Measurements from ENCODE around the gene NAALADL2. TPM values are rescaled to one million over a fixed set of nuclear protein-coding genes. Genes with fewer than 3 reads are reported as not detected.

NAALADL2 gene
- polyA plus RNA-seq, 1 donor from 2014 or later, result 1.6 TPM

GRCh38 chr3:175620093-175620492, 761.0 kb downstream of the NAALADL2 start:
- no peaks in the 10 kb centered on the region for H3K36me3 ChIP-seq (ENCODE audit: insufficient read depth, low read length)
- no peak overlapping the region for H3K4me2 ChIP-seq (ENCODE audit: low read length)
- H4K20me1 ChIP-seq (ENCODE audit: insufficient read depth), result no peaks in the 10 kb centered on the region
- no peaks in the 10 kb centered on the region for H3F3A ChIP-seq (ENCODE audit: insufficient read depth, low read length, poor library complexity, severe bottlenecking)
- H3K4me3 ChIP-seq (ENCODE audit: low read length), result no peak overlapping the region
- no peak overlapping the region for H3K9ac ChIP-seq (ENCODE audit: low read length)
- TF ChIP-seq CTCF (IDR thresholded peaks at IDR 0.05; ENCODE audit: poor library complexity, severe bottlenecking) (no peak), MXI1 (conservative IDR thresholded peaks at IDR 0.05; ENCODE audit: poor library complexity, severe bottlenecking) (no peak), RAD21 (conservative IDR thresholded peaks at IDR 0.05) (no peak), EZH2 (IDR thresholded peaks at IDR 0.05; ENCODE audit: borderline replicate concordance, insufficient read depth, low read length, poor library complexity, severe bottlenecking) (no peak), SMC3 (conservative IDR thresholded peaks at IDR 0.05; ENCODE audit: poor library complexity) (no peak)
- H3K27ac ChIP-seq (ENCODE audit: low read length), result no peak overlapping the region
- no peaks in the 10 kb centered on the region for H3K27me3 ChIP-seq (ENCODE audit: insufficient read depth, low read depth, low read length)
- H3K9me2 ChIP-seq (ENCODE audit: insufficient read depth, low read length), result no peaks in the 10 kb centered on the region
- peaks cover 3% of the 10 kb centered on the region for H3K9me3 ChIP-seq (ENCODE audit: low read length)
- H2AFZ ChIP-seq (ENCODE audit: low read depth, low read length), result no peak overlapping the region
- no peaks in the 10 kb centered on the region for H3K79me2 ChIP-seq (replicated peaks; ENCODE audit: insufficient read depth, low read length)

- no peak overlapping the region for H3K4me2 ChIP-seq (ENCODE audit: low read length)
- TF ChIP-seq CTCF (IDR thresholded peaks at IDR 0.05; ENCODE audit: poor library complexity, severe bottlenecking) (no peak), MXI1 (conservative IDR thresholded peaks at IDR 0.05; ENCODE audit: poor library complexity, severe bottlenecking) (no peak), EP300 (conservative IDR thresholded peaks at IDR 0.05; ENCODE audit: poor library complexity, severe bottlenecking) (no peak), SMC3 (conservative IDR thresholded peaks at IDR 0.05; ENCODE audit: poor library complexity) (no peak), POLR2AphosphoS5 (IDR thresholded peaks at IDR 0.05) (no peak), RAD21 (conservative IDR thresholded peaks at IDR 0.05) (no peak), EZH2 (IDR thresholded peaks at IDR 0.05; ENCODE audit: borderline replicate concordance, insufficient read depth, low read length, poor library complexity, severe bottlenecking) (no peak), TAF1 (IDR thresholded peaks at IDR 0.05; ENCODE audit: low read depth) (no peak)
- TF ChIP-seq, protein P1, sequence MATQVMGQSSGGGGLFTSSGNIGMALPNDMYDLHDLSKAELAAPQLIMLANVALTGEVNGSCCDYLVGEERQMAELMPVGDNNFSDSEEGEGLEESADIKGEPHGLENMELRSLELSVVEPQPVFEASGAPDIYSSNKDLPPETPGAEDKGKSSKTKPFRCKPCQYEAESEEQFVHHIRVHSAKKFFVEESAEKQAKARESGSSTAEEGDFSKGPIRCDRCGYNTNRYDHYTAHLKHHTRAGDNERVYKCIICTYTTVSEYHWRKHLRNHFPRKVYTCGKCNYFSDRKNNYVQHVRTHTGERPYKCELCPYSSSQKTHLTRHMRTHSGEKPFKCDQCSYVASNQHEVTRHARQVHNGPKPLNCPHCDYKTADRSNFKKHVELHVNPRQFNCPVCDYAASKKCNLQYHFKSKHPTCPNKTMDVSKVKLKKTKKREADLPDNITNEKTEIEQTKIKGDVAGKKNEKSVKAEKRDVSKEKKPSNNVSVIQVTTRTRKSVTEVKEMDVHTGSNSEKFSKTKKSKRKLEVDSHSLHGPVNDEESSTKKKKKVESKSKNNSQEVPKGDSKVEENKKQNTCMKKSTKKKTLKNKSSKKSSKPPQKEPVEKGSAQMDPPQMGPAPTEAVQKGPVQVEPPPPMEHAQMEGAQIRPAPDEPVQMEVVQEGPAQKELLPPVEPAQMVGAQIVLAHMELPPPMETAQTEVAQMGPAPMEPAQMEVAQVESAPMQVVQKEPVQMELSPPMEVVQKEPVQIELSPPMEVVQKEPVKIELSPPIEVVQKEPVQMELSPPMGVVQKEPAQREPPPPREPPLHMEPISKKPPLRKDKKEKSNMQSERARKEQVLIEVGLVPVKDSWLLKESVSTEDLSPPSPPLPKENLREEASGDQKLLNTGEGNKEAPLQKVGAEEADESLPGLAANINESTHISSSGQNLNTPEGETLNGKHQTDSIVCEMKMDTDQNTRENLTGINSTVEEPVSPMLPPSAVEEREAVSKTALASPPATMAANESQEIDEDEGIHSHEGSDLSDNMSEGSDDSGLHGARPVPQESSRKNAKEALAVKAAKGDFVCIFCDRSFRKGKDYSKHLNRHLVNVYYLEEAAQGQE (IDR thresholded peaks at IDR 0.05; ENCODE audit: borderline replicate concordance), result no peak
- H3K9me2 ChIP-seq (ENCODE audit: insufficient read depth, low read length), result no peaks in the 10 kb centered on the region
- H3K9me3 ChIP-seq (ENCODE audit: low read length), result peaks cover 3% of the 10 kb centered on the region
- no peaks in the 10 kb centered on the region for H3K79me2 ChIP-seq (replicated peaks; ENCODE audit: insufficient read depth, low read length)
- no peak overlapping the region for H3K27ac ChIP-seq (ENCODE audit: low read length)
- no peak overlapping the region for H3K9ac ChIP-seq (ENCODE audit: low read length)
- H3K36me3 ChIP-seq (ENCODE audit: insufficient read depth, low read length), result no peaks in the 10 kb centered on the region
- H3K4me3 ChIP-seq (ENCODE audit: low read length), result no peak overlapping the region
- H3F3A ChIP-seq (ENCODE audit: insufficient read depth, low read length, poor library complexity, severe bottlenecking), result no peaks in the 10 kb centered on the region
- no peaks in the 10 kb centered on the region for H3K27me3 ChIP-seq (ENCODE audit: insufficient read depth, low read depth, low read length)
- no peak overlapping the region for H2AFZ ChIP-seq (ENCODE audit: low read depth, low read length)
- no peaks in the 10 kb centered on the region for H4K20me1 ChIP-seq (ENCODE audit: insufficient read depth)
Measured at GRCh38 chr3:175620532-175620931, 761.4 kb downstream of the NAALADL2 start.
